Right lobe of liver (tissue), 6 donors: ENCODE data around the gene PACS2. TPM values are rescaled to one million over a fixed set of nuclear protein-coding genes. Genes with fewer than 3 reads are reported as not detected.
A peak's percentile ranks its signal among the peaks of the same experiment; 100 is the strongest.

Experiments
- ATAC-seq, 4 donors: fragments of 200-7000 bp; cut with Tn5 transposase; one replicate each; pipeline ENCODE4 v1.9.1; 2020; ENCODE audit warnings: mild to moderate bottlenecking in 4 of 4, moderate library complexity in 4 of 4
- DNase-seq, 3 donors: peaks; one replicate each; pipeline ENCODE4 v3.0.0-alpha.2; 2020
- H3K27ac ChIP-seq, 3 donors: fragments of 200-600 bp; one replicate each; pipeline ENCODE4 v1.8.0; 2022
- H3K27me3 ChIP-seq, 2 donors: fragments of 200-600 bp; one replicate each; pipeline ENCODE4 v1.8.0; 2022
- H3K36me3 ChIP-seq, 4 donors: fragments of 200-600 bp; sonication (generic) in 1 of 4; one replicate each; pipeline versions ENCODE4 v1.5.1 to v1.8.0; 2017 to 2022; ENCODE audit warnings: control low read depth in 1 of 4
- H3K4me1 ChIP-seq, 4 donors: fragments of 200-600 bp; sonication (generic) in 1 of 4; one replicate each; pipeline versions ENCODE4 v1.5.1 to v1.8.0; 2017 to 2022; ENCODE audit warnings: control low read depth in 1 of 4
- H3K4me3 ChIP-seq, 3 donors: fragments of 200-600 bp; one replicate each; pipeline ENCODE4 v1.8.0; 2022
- H3K9me3 ChIP-seq, 4 donors: fragments of 200-600 bp; sonication (generic) in 1 of 4; one replicate each; pipeline versions ENCODE4 v1.5.1 to v1.8.0; 2017 to 2022; ENCODE audit warnings: control low read depth in 1 of 4
- POLR2A ChIP-seq: fragments of 450-650 bp; IDR thresholded peaks from one replicate; pipeline ENCODE4 v1.6.1; 2017; ENCODE audit warnings: antibody characterized with exemption, mild to moderate bottlenecking
- WGBS: methylation state at CpG from one replicate; pipeline ENCODE4 v1.1.6; 2018; ENCODE audit warnings: low coverage, low lambda C conversion rate; ENCODE audit not compliant: insufficient coverage; ENCODE audit errors: missing lambda C conversion rate; 5-methylcytosine and 5-hydroxymethylcytosine counted together
- intact Hi-C, 2 donors: fragments of 100-400 bp; cut with DNase I; formaldehyde crosslinking; loops; one replicate each; pipeline versions ENCODE4 v1.11.2 to v1.14.1; 2022
- total RNA-seq, 6 experiments: library from RNA; depleted of rRNA in 2 of 6; stranded (reverse); fragments of >200 nt in 2 of 6; fragmentation: NEBNext Ultra II Directional in 3 of 6; extraction: Animal tissue kit (Norgen Biotek cat#: 25700) in 3 of 6; gene quantifications; one replicate each; pipeline versions ENCODE4 v1.1.0 to v1.2.4, GENCODE V29; 2016 to 2023
- TF ChIP-seq, protein P1 (sequence below), 4 donors: fragments of 200-600 bp in 3 of 4; fragments of 450-650 bp in 1 of 4; IDR thresholded peaks; one replicate each; pipeline versions ENCODE4 v1.5.1 to v1.8.0; 2016 to 2022; ENCODE audit warnings: antibody characterized with exemption in 4 of 4, mild to moderate bottlenecking in 2 of 4
- donor health status: DM: no; HTN: yes; CAD: no.
- donor health status: DM: no; HTN: no; CAD: no.
- donor health status: DM: no; HTN: no; CAD: no.
- donor health status: DM: no; HTN: yes; CAD: no.
- donor health status: DM: no; HTN: yes; CAD: no.

PACS2 gene
- total RNA-seq, 6 experiments from 2014 or later, result 19.8 to 26.7 (median 21.5) TPM

GRCh38 chr14:105445290-105445689 lies 130.7 kb downstream of the PACS2 start:
- H3K4me3 ChIP-seq, result no peak overlapping the region
- H3K4me1 ChIP-seq, result no peaks in the 10 kb centered on the region
- intact Hi-C loops, result no loop called here
- ATAC-seq, result no peak
- no peaks in the 10 kb centered on the region for H3K9me3 ChIP-seq
- H3K36me3 ChIP-seq, result peaks cover 0 to 3% (median 0%) of the 10 kb centered on the region in 4 donors
- peak in 1 of 3 donors; percentile 50 for DNase-seq
- WGBS, result no CpG with 5 or more reads among the region's 24 CpGs
- H3K27ac ChIP-seq, result no peak overlapping the region
- TF ChIP-seq POLR2A, result no peak
- TF ChIP-seq, protein P1, sequence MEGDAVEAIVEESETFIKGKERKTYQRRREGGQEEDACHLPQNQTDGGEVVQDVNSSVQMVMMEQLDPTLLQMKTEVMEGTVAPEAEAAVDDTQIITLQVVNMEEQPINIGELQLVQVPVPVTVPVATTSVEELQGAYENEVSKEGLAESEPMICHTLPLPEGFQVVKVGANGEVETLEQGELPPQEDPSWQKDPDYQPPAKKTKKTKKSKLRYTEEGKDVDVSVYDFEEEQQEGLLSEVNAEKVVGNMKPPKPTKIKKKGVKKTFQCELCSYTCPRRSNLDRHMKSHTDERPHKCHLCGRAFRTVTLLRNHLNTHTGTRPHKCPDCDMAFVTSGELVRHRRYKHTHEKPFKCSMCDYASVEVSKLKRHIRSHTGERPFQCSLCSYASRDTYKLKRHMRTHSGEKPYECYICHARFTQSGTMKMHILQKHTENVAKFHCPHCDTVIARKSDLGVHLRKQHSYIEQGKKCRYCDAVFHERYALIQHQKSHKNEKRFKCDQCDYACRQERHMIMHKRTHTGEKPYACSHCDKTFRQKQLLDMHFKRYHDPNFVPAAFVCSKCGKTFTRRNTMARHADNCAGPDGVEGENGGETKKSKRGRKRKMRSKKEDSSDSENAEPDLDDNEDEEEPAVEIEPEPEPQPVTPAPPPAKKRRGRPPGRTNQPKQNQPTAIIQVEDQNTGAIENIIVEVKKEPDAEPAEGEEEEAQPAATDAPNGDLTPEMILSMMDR (IDR thresholded peaks at IDR 0.05), result no peak
- H3K27me3 ChIP-seq, result no peaks in the 10 kb centered on the region

DNA sequence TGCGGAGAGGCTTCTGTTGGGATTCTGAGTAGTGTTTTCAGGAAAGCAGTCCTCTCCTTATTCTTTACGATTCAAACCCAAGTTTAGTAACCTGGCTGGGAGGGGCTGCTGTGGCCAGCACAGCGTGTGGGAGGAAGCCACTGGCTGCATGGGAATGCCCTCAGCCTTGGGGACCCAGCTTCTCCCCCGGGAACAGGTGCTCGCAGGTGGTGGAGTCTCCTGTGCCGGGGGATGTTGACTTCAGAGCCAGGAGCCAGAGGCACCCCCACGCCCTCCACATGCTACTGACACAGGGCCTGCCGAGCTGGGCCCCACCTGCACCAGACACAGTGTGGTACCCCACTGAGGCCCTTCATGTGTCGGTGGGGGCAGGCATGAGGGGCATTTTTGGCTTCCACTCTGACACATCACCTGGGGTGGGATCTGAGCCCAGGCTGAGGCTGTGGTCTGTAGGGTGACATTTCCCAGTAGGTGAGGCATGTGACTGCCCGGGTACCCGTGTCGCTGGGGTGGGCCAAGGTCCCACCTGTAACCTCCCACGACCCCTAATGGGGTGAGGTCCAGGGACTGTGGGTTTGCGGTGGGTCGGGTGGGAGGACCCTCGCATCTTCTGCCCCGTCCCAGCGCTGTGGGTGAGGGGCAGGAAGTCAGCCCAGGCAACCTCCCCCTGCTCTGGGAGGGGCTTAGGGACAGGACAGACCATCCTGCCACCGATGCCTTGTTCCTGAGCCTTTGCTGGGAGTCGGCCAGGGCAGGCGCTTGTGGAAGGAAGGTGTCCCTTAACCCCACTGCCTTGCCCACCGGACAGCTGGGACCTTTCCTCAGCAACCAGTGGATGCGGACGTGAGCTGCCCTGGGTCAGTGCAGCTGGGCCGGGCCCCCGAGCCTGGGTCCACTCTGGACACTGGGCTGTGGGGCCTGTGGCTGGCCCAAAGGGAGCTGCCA lies 131.6 kb downstream of the PACS2 start:
- ATAC-seq, result no peak
- Histone ChIP-seq H3K27me3 (no peaks in the 10 kb centered on the region), H3K27ac (no peak overlapping the region), H3K36me3 (peaks cover 0 to 5% (median 0%) of the 10 kb centered on the region in 4 donors), H3K9me3 (no peaks in the 10 kb centered on the region), H3K4me3 (no peak overlapping the region), H3K4me1 (no peaks in the 10 kb centered on the region)
- intact Hi-C loops, result no loop called here
- no peak for DNase-seq
- 80% methylated on average over 2 of the region's 26 CpGs for WGBS
- TF ChIP-seq, protein P1 (IDR thresholded peaks at IDR 0.05), result no peak
- no peak for TF ChIP-seq POLR2A

DNA sequence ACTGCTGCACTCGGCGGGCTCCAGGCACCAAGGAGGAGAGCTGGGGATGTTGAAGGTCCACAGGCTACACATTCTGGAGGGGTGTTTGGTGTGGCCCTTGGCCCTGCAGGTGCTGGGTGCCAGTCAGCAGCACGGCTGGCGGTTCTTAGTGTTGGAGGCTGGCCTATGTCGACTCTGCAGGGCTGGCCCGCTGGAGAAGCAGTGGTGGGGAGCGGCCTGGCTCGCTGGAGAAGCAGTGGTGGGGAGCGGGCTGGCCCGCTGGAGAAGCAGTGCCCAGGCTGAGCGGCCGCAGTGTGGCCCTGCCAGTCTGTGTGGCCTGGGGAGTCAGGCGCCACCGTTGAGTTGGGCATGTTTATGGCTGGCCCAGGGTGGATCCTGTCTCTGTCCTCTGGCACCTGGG lies 132.4 kb downstream of the PACS2 start:
- TF ChIP-seq, protein P1 (IDR thresholded peaks at IDR 0.05), result no peak
- no peak for TF ChIP-seq POLR2A
- Histone ChIP-seq H3K4me3 (no peak overlapping the region), H3K9me3 (no peaks in the 10 kb centered on the region), H3K36me3 (peaks cover 0 to 6% (median 0%) of the 10 kb centered on the region in 4 donors), H3K27me3 (no peaks in the 10 kb centered on the region), H3K4me1 (no peaks in the 10 kb centered on the region), H3K27ac (no peak overlapping the region)
- DNase-seq (peak in 1 of 3 donors; percentile 50), ATAC-seq (no peak)
- no CpG with 5 or more reads among the region's 14 CpGs for WGBS
- intact Hi-C loops, result no loop called here

Other genes with a start within 250 kb of the PACS2 start
- under 1 TPM; 0.11 to 0.84 (median 0.39) TPM for gene GPR132, start 249.3 kb upstream of the PACS2 start, total RNA-seq
- gene JAG2, start 146.0 kb upstream of the PACS2 start, total RNA-seq, result 1 to 10 TPM; 1.1 to 3.5 (median 1.2) TPM
- 10 to 100 TPM in 5 of 6 experiments, 1 to 10 TPM in 1; 9.0 to 27.4 (median 11.4) TPM for gene NUDT14, start 133.4 kb upstream of the PACS2 start, total RNA-seq
- gene BTBD6, start 66.2 kb upstream of the PACS2 start, total RNA-seq, result 10 to 100 TPM; 16.5 to 25.0 (median 17.7) TPM
- 10 to 100 TPM; 13.1 to 17.8 (median 16.2) TPM for gene BRF1, start 13.7 kb upstream of the PACS2 start, total RNA-seq
- under 1 TPM in 3 of 6 experiments, not detected in 3; 0.07 to 0.44 (median 0.35) TPM for gene TEX22, start 83.8 kb downstream of the PACS2 start, total RNA-seq
- gene MTA1, start 105.1 kb downstream of the PACS2 start, total RNA-seq, result 10 to 100 TPM; 18.6 to 45.1 (median 29.2) TPM
- gene CRIP2, start 160.1 kb downstream of the PACS2 start, total RNA-seq, result 10 to 100 TPM; 11.2 to 50.0 (median 27.5) TPM
- 1 to 10 TPM in 5 of 6 experiments, under 1 TPM in 1; 0.79 to 5.4 (median 2.7) TPM for gene CRIP1, start 172.1 kb downstream of the PACS2 start, total RNA-seq
- 1 to 10 TPM; 2.2 to 8.1 (median 3.9) TPM for gene TEDC1, start 176.5 kb downstream of the PACS2 start, total RNA-seq
- 1 to 10 TPM in 5 of 6 experiments, under 1 TPM in 1; 0.74 to 3.2 (median 2.2) TPM for gene TMEM121, start 211.8 kb downstream of the PACS2 start, total RNA-seq